ENCODE data around the gene INPP5D.

DNA sequence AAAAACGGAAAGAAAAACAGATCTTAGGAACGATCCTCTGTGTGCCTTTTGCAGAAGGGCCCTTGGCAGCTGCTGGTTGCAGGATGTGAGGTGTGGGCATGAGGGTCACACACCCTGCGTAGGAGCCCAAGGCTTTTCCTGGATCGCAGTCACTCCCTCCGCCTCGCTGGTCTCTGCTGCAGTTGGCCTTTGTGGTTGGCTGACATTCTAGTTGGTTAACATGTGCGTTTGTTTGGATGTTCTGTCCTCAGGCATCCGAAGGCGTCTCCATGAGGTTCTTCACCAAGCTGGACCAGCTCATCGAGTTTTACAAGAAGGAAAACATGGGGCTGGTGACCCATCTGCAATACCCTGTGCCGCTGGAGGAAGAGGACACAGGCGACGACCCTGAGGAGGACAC is 61.7 kb downstream of the INPP5D start:
- TF ChIP-seq, protein P1, sequence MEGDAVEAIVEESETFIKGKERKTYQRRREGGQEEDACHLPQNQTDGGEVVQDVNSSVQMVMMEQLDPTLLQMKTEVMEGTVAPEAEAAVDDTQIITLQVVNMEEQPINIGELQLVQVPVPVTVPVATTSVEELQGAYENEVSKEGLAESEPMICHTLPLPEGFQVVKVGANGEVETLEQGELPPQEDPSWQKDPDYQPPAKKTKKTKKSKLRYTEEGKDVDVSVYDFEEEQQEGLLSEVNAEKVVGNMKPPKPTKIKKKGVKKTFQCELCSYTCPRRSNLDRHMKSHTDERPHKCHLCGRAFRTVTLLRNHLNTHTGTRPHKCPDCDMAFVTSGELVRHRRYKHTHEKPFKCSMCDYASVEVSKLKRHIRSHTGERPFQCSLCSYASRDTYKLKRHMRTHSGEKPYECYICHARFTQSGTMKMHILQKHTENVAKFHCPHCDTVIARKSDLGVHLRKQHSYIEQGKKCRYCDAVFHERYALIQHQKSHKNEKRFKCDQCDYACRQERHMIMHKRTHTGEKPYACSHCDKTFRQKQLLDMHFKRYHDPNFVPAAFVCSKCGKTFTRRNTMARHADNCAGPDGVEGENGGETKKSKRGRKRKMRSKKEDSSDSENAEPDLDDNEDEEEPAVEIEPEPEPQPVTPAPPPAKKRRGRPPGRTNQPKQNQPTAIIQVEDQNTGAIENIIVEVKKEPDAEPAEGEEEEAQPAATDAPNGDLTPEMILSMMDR (IDR thresholded peaks at IDR 0.05; ENCODE audit: low read length): no peak
- no peak for TF ChIP-seq EZH2 (IDR thresholded peaks at IDR 0.05; ENCODE audit: borderline replicate concordance, low read length)

Measured in OCI-LY1 (cell line).